Naive thymus-derived CD4-positive, alpha-beta T cell (primary cell): ENCODE data around the gene HCAR1. TPM values are rescaled to one million over a fixed set of nuclear protein-coding genes. Genes with fewer than 3 reads are reported as not detected.

Experiments
- ATAC-seq: fragments of 150-1000 bp; cut with Tn5 transposase; 2 replicates; pipeline ENCODE4 v1.10.0; 2021; ENCODE audit warnings: mild to moderate bottlenecking, moderate library complexity
- CTCF ChIA-PET: fragments of 350-600 bp; sonication (Branson Sonifier 250); formaldehyde crosslinking; loops from one replicate; lab custom pipeline; 2021; ENCODE audit warnings: antibody characterized with exemption; lab: Charles Lee
- POLR2A ChIA-PET: fragments of 350-600 bp; sonication (Branson Sonifier 250); formaldehyde crosslinking; loops from one replicate; lab custom pipeline; 2021; ENCODE audit warnings: antibody characterized with exemption, inconsistent platforms; lab: Charles Lee
- DNase-seq, 9 donors: peaks; one replicate each; pipeline versions ENCODE4 v3.0.0 to v3.0.0-alpha.2; 2020 to 2022; ENCODE audit warnings: mixed read lengths in 1 of 9
- H3K27ac ChIP-seq: one replicate; pipeline ENCODE4 v1.7.0; 2013; ENCODE audit warnings: mild to moderate bottlenecking, low read depth, low read length, moderate library complexity
- H3K27me3 ChIP-seq, 2 donors: one replicate each; pipeline ENCODE4 v1.7.0; 2013; ENCODE audit warnings: low read length in 2 of 2, mild to moderate bottlenecking in 2 of 2, moderate library complexity in 2 of 2; ENCODE audit not compliant: control insufficient read depth in 2 of 2, insufficient read depth in 2 of 2
- H3K36me3 ChIP-seq, 3 experiments: 1 replicate in 2 of 3; 2 replicates in 1 of 3; pipeline ENCODE4 v1.7.0; 2013; ENCODE audit warnings: low read length in 3 of 3, mild to moderate bottlenecking in 3 of 3, moderate library complexity in 1 of 3; ENCODE audit not compliant: insufficient read depth in 3 of 3, control insufficient read depth in 2 of 3
- H3K4me1 ChIP-seq, 2 donors: one replicate each; pipeline ENCODE4 v1.7.0; 2013; ENCODE audit warnings: low read length in 2 of 2, mild to moderate bottlenecking in 2 of 2, moderate library complexity in 1 of 2; ENCODE audit not compliant: control insufficient read depth in 2 of 2, insufficient read depth in 2 of 2
- H3K4me3 ChIP-seq: 2 replicates; pipeline ENCODE4 v1.7.0; 2013; ENCODE audit warnings: mild to moderate bottlenecking, low read length
- H3K9me3 ChIP-seq, 3 experiments: 1 replicate in 2 of 3; 2 replicates in 1 of 3; pipeline ENCODE4 v1.7.0; 2013; ENCODE audit warnings: low read length in 3 of 3; ENCODE audit not compliant: control insufficient read depth in 2 of 3
- H3K27ac Mint-ChIP-seq, 9 donors: one replicate each; pipeline ENCODE4 v1.8.0; 2020 to 2022; ENCODE audit warnings: mixed read lengths in 9 of 9, mild to moderate bottlenecking in 8 of 9, moderate library complexity in 5 of 9, inconsistent platforms in 2 of 9
- H3K27me3 Mint-ChIP-seq, 5 donors: one replicate each; pipeline ENCODE4 v1.8.0; 2021 to 2022; ENCODE audit warnings: mixed read lengths in 5 of 5, mild to moderate bottlenecking in 1 of 5
- H3K36me3 Mint-ChIP-seq, 5 donors: one replicate each; pipeline ENCODE4 v1.8.0; 2020 to 2022; ENCODE audit warnings: mixed read lengths in 5 of 5, mild to moderate bottlenecking in 3 of 5, inconsistent platforms in 1 of 5
- H3K4me1 Mint-ChIP-seq, 7 donors: one replicate each; pipeline ENCODE4 v1.8.0; 2020 to 2022; ENCODE audit warnings: mixed read lengths in 7 of 7, mild to moderate bottlenecking in 3 of 7, inconsistent platforms in 1 of 7
- H3K4me3 Mint-ChIP-seq, 10 donors: one replicate each; pipeline ENCODE4 v1.8.0; 2020 to 2022; ENCODE audit warnings: mild to moderate bottlenecking in 10 of 10, mixed read lengths in 10 of 10, moderate library complexity in 6 of 10, inconsistent platforms in 2 of 10
- H3K9me3 Mint-ChIP-seq, 11 donors: one replicate each; pipeline ENCODE4 v1.8.0; 2020 to 2022; ENCODE audit warnings: mixed read lengths in 11 of 11, mild to moderate bottlenecking in 4 of 11, inconsistent platforms in 1 of 11, moderate library complexity in 1 of 11
- intact Hi-C, 2 donors: fragments of 100-400 bp; cut with micrococcal nuclease; formaldehyde crosslinking; loops; one replicate each; pipeline ENCODE4 v1.15.1; 2023
- polyA plus RNA-seq, 2 donors: library from polyadenylated mRNA; unstranded; fragments of 300-500 nt; fragmentation: Illumina TruSeq; gene quantifications; one replicate each; pipeline ENCODE4 v1.2.3, GENCODE V29; 2021
- total RNA-seq, 6 experiments: library from RNA in 5 of 6; stranded (reverse) in 5 of 6; gene quantifications; 1 replicate in 5 of 6; 2 replicates in 1 of 6; pipeline ENCODE4 v1.2.3 and lab custom pipeline; 2021 to 2026

HCAR1 gene
- total RNA-seq (1 to 10 TPM in 1 of 5 experiments, under 1 TPM in 1, not detected in 3; 0.12 to 2.8 TPM), polyA plus RNA-seq (not detected), total RNA-seq (lab: John Stamatoyannopoulos, UW) (not detected)

GRCh38 chr12:122730215-122731014, at the start of gene HCAR1:
HCAR1 (minus strand) TSS chr12:122730844; CDS start chr12:122730339, 505 bp downstream.
- Mint-ChIP-seq H3K36me3 (peaks cover 0 to 4% (median 0%) of the 10 kb centered on the region in 5 donors), H3K27me3 (peaks cover 0 to 4% (median 0%) of the 10 kb centered on the region in 5 donors), H3K9me3 (peaks cover 0 to 5% (median 0%) of the 10 kb centered on the region in 11 donors), H3K4me1 (peaks cover 22 to 80% (median 55%) of the 10 kb centered on the region in 7 donors), H3K27ac (peak within 1 kb of the TSS in 8 of 9 donors; percentile 18 to 91 (median 51)), H3K4me3 (peak within 1 kb of the TSS; percentile 30 to 78 (median 63))
- Histone ChIP-seq H3K27me3 (no peaks in the 10 kb centered on the region), H3K9me3 (no peaks in the 10 kb centered on the region), H3K4me3 (peak within 1 kb of the TSS; percentile 31), H3K27ac (no peak within 1 kb of the TSS), H3K36me3 (no peaks in the 10 kb centered on the region), H3K4me1 (peaks cover 0 to 25% of the 10 kb centered on the region in 2 donors)
- ChIA-PET POLR2A (interaction anchor here (1.0 kb wide), 1 partner anchor 503 kb away, joined by 3 read pairs; the partner anchor contains the start of genes MPHOSPH9 and MTRFR), CTCF (no interaction called here)
- intact Hi-C loops: loop anchor here in 1 of 2 donors (5.0 kb wide), 1 partner anchor 83 kb away; no protein-coding TSS in a partner anchor
- DNase-seq: peak in 7 of 9 donors; percentile 5 to 75 (median 48)
- ATAC-seq: peak; percentile 63

- no peak for DNase-seq
- Mint-ChIP-seq H3K27me3 (no peaks in the 10 kb centered on the region), H3K4me3 (no peak overlapping the region), H3K4me1 (peaks cover 39 to 62% (median 55%) of the 10 kb centered on the region in 7 donors), H3K36me3 (peaks cover 3 to 40% (median 31%) of the 10 kb centered on the region in 5 donors), H3K27ac (peak overlapping the region in 5 of 9 donors; percentile 9 to 64 (median 21)), H3K9me3 (no peaks in the 10 kb centered on the region)
- Histone ChIP-seq H3K9me3 (no peaks in the 10 kb centered on the region), H3K4me3 (no peak overlapping the region), H3K27ac (no peak overlapping the region), H3K4me1 (peaks cover 12 to 16% of the 10 kb centered on the region in 2 donors), H3K27me3 (no peaks in the 10 kb centered on the region), H3K36me3 (peaks cover 13 to 72% (median 21%) of the 10 kb centered on the region in 3 experiments)
- intact Hi-C loops: loop anchor here (10.0 kb wide), 2 partner anchors 423 to 607 kb away; partner anchors contain the start of gene SBNO1 (in 1 of the 2)
- no peak for ATAC-seq
- POLR2A ChIA-PET: interaction anchor here (0.6 kb wide), 1 partner anchor 33 kb away, joined by 3 read pairs; no protein-coding TSS in a partner anchor
- CTCF ChIA-PET: interaction anchor here (1.1 kb wide), 1 partner anchor 358 kb away, joined by 4 read pairs; no protein-coding TSS in a partner anchor
These were observed 26.9 kb upstream of the HCAR1 start for GRCh38 chr12:122757568-122757967.

- H3K36me3 Mint-ChIP-seq: peaks cover 3 to 41% (median 31%) of the 10 kb centered on the region in 5 donors
- peak overlapping the region; percentile 15 for H3K27ac ChIP-seq
- intact Hi-C loops: loop anchor here (5.0 to 10.0 kb wide), 5 partner anchors 420 to 958 kb away; partner anchors contain the start of genes SBNO1 (in 2 of the 2), ATP6V0A2 (in 1 of the 2) and TMED2 (in 1 of the 2)
- peak overlapping the region in 6 of 9 donors; percentile 57 to 96 (median 84) for H3K27ac Mint-ChIP-seq
- peaks cover 11 to 50% (median 21%) of the 10 kb centered on the region in 3 experiments for H3K36me3 ChIP-seq
- H3K4me1 ChIP-seq: peaks cover 12 to 19% of the 10 kb centered on the region in 2 donors
- no peak overlapping the region for H3K4me3 ChIP-seq
- peak overlapping the region in 3 of 10 donors; percentile 41 to 100 (median 95) for H3K4me3 Mint-ChIP-seq
- H3K27me3 ChIP-seq: no peaks in the 10 kb centered on the region
- DNase-seq: no peak
- ChIA-PET CTCF (no interaction called here), POLR2A (interaction anchor here (0.6 kb wide), 1 partner anchor 354 kb away, joined by 3 read pairs; no protein-coding TSS in a partner anchor)
- peaks cover 33 to 76% (median 67%) of the 10 kb centered on the region in 7 donors for H3K4me1 Mint-ChIP-seq
- no peaks in the 10 kb centered on the region for H3K27me3 Mint-ChIP-seq
- ATAC-seq: no peak
- no peaks in the 10 kb centered on the region for H3K9me3 ChIP-seq
- H3K9me3 Mint-ChIP-seq: no peaks in the 10 kb centered on the region
These were observed 24.1 kb upstream of the HCAR1 start for GRCh38 chr12:122754790-122755189.

- Mint-ChIP-seq H3K27me3 (no peaks in the 10 kb centered on the region), H3K4me1 (peaks cover 31 to 74% (median 62%) of the 10 kb centered on the region in 7 donors), H3K27ac (peak overlapping the region; percentile 89 to 98 (median 96)), H3K36me3 (peaks cover 3 to 35% (median 31%) of the 10 kb centered on the region in 5 donors), H3K4me3 (peak overlapping the region; percentile 93 to 100 (median 96)), H3K9me3 (no peaks in the 10 kb centered on the region)
- Histone ChIP-seq H3K27me3 (no peaks in the 10 kb centered on the region), H3K27ac (peak overlapping the region; percentile 94), H3K36me3 (peaks cover 9 to 40% (median 21%) of the 10 kb centered on the region in 3 experiments), H3K9me3 (no peaks in the 10 kb centered on the region), H3K4me3 (peak overlapping the region; percentile 87), H3K4me1 (peaks cover 12 to 19% of the 10 kb centered on the region in 2 donors)
- ATAC-seq (no peak), DNase-seq (no peak)
- ChIA-PET POLR2A (interaction anchor here (0.9 to 3.1 kb wide), 7 partner anchors 9 to 252 kb away, joined by 3 to 17 read pairs (median 8); partner anchors contain the start of genes CCDC62, KNTC1, RSRC2 and ZCCHC8), CTCF (interaction anchor here (0.5 to 2.7 kb wide), 3 partner anchors 115 to 862 kb away, joined by 3 to 8 read pairs (median 4); no protein-coding TSS in a partner anchor)
- intact Hi-C loops: loop anchor here (2.0 to 10.0 kb wide), 6 partner anchors 84 to 959 kb away; partner anchors contain the start of genes SBNO1 (in 2 of the 2), ATP6V0A2 (in 1 of the 2) and TMED2 (in 1 of the 2)
These were observed 22.6 kb upstream of the HCAR1 start for GRCh38 chr12:122753319-122753650.

- H3K9me3 ChIP-seq: no peaks in the 10 kb centered on the region
- peaks cover 3 to 33% (median 28%) of the 10 kb centered on the region in 5 donors for H3K36me3 Mint-ChIP-seq
- intact Hi-C loops: loop anchor here (1.0 to 10.0 kb wide), 18 partner anchors 22 to 960 kb away; partner anchors contain the start of genes CCDC62 (in 2 of the 2), DIABLO (in 2 of the 2), KNTC1 (in 2 of the 2) and SBNO1 (in 2 of the 2)
- H3K9me3 Mint-ChIP-seq: no peaks in the 10 kb centered on the region
- H3K36me3 ChIP-seq: peaks cover 6 to 34% (median 20%) of the 10 kb centered on the region in 3 experiments
- peak; percentile 98 to 100 (median 99) for DNase-seq
- peak within 1 kb of the TSS; percentile 93 to 100 (median 96) for H3K4me3 Mint-ChIP-seq
- no peaks in the 10 kb centered on the region for H3K27me3 Mint-ChIP-seq
- peaks cover 12 to 19% of the 10 kb centered on the region in 2 donors for H3K4me1 ChIP-seq
- H3K27ac ChIP-seq: peak within 1 kb of the TSS; percentile 94
- H3K4me3 ChIP-seq: peak within 1 kb of the TSS; percentile 87
- ChIA-PET CTCF (interaction anchor here (0.5 to 2.7 kb wide), 4 partner anchors 114 to 861 kb away, joined by 3 to 8 read pairs (median 4); no protein-coding TSS in a partner anchor), POLR2A (interaction anchor here (0.5 to 3.1 kb wide), 8 partner anchors 9 to 414 kb away, joined by 3 to 17 read pairs (median 6); partner anchors contain the start of genes CCDC62, KNTC1, RSRC2 and ZCCHC8)
- peak; percentile 99 for ATAC-seq
- no peaks in the 10 kb centered on the region for H3K27me3 ChIP-seq
- H3K27ac Mint-ChIP-seq: peak within 1 kb of the TSS; percentile 89 to 98 (median 96)
- peaks cover 31 to 70% (median 60%) of the 10 kb centered on the region in 7 donors for H3K4me1 Mint-ChIP-seq
These were observed 22.0 kb upstream of the HCAR1 start, which contains the start of gene DENR for GRCh38 chr12:122752464-122753318. DENR (plus strand) TSS chr12:122752824; CDS start chr12:122753702, 878 bp downstream.
